Measurements from ENCODE around the gene RNF32.

GRCh38 chr7:156693627-156694026 lies 53.1 kb downstream of the RNF32 start:
- no peak for TF ChIP-seq CTCF (IDR thresholded peaks at IDR 0.05; ENCODE audit: insufficient read depth, low read depth, low read length)
- no peak for TF ChIP-seq EZH2 (IDR thresholded peaks at IDR 0.05; ENCODE audit: insufficient read depth, low read length)
